GM21786 (cell line): ENCODE results near the gene FEM1A.
"Not testable (repeated sequence)": the region's sequence is repeated elsewhere in the genome, so short reads cannot be mapped to it uniquely, and the experiment has no call there.

Experiments used
- ATAC-seq: cut with Tn5 transposase; IDR thresholded peaks from one replicate; pipeline ENCODE4 v1.9.1; 2021; ENCODE audit not compliant: unreplicated experiment

FEM1A gene

DNA sequence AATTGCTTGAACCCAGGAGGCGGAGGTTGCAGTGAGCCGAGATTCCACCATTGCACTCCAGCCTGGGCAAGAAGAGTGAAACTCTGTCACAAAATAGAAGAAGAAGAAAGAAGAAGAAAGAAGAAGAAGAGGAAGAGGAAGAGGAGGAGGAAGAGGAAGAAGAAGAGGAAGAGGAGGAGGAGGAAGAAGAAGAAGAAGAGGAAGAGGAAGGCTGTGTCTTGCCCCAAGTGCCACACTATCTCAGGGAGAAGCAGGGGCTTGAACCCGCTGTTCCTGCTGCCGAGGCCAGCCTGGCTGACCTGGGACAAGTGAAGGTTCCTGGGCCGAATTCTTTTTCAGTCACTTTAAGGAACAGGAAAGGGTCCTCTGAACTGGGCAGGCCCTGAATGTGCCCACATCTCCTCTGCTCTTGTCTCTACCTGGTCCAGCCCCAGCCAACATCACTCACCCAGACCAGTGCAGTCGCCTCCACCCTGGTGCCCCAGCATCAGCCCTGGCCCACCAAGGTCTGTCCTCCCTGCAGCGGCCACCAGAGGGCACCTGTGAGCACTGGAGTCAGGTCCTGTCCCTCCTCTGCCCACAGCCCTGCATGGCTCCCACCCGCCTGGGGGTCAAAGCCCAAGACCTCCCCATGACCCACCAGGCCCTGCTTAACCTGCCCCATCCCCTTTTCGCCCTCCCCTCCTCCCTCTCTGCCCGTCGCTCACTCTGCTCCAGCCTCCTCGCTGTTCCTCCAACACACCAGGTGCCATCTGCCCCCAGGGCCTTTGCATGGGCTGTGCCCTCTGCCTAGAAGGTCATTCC is 20.0 kb downstream of the FEM1A start:
- no peak for ATAC-seq

DNA sequence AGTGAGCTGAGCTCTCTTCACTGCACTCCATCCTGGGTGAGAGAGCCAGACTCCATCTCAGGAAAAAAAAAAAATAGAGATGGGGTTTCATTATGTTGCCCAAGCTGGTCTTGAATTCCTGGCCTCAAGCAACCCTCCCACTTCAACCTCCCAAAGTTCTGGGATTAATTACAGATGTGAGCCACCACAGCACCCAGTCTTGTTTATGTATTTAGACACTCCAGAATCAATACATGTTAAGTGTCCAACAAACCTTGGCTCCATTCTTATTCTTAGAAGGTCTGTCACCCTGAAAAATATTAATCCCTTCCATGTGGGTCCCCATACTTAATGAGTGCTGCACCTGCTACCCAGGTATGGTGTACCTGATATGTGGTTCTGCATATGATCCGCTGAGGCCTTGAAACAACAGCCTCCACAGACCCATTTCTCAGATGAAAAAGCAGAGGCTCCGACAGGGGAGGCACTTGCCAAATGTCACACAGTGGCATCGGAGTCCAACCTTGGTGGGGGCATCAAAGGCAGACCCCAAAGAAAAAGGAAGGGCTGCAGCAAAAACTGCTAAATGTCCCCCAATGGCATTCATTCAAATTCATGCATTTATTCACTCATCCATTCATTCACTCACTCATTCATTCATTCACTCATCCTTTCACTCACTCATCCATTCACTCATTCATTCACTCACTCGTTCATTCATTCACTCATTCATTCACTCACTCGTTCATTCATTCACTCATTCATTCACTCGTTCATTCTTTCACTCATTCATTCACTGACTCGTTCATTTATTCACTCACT is 23.3 kb downstream of the FEM1A start:
- no peak for ATAC-seq

GRCh38 chr19:4815426-4816201 is 24.1 kb downstream of the FEM1A start:
- no peak for ATAC-seq

- no peak for ATAC-seq
Observed at GRCh38 chr19:4816202-4816949, 24.8 kb downstream of the FEM1A start.

- no peak for ATAC-seq
Observed at GRCh38 chr19:4816950-4817278, 25.4 kb downstream of the FEM1A start.

GRCh38 chr19:4817467-4818277 is 26.1 kb downstream of the FEM1A start:
- ATAC-seq = no peak

- ATAC-seq = no peak
Observed at GRCh38 chr19:4821265-4821664, 29.7 kb downstream of the FEM1A start.

GRCh38 chr19:4822354-4822753 is 30.8 kb downstream of the FEM1A start:
- ATAC-seq = not testable (repeated sequence)

- no peak for ATAC-seq
Observed at GRCh38 chr19:4823577-4823976, 32.0 kb downstream of the FEM1A start.

DNA sequence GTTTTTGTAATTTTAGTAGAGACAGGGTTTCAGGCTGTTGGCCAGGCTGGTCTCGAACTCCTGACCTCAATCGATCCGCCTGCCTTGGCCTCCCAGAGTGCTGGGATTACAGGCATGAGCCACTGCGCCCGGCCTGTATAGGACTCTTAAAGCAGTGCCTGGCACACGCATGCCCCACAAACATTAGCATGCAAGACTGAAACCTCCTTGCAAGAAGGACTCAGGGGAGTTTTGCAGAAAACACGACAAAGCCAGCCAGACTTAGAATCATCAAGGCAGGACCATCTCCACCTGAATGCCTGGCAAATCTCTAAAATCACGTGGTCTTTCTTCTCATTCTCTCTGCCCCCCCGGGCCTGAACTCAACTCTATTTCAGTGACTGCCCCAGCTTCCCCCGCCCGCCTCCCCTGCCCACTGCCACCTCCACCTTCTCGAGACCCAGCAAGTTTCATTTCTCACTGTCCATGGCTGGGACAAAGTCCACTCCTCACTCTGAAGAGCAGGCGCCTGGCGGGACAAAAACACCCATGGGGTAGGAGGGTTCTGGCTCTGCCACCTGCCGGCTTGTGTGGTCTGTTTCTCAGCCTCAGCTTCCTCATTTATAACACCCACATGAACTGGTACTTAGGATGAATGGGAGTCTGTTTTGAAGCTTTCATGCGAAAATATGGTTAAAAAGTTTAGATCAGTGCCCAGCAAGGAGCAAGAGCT is 37.6 kb downstream of the FEM1A start:
- no peak for ATAC-seq

DNA sequence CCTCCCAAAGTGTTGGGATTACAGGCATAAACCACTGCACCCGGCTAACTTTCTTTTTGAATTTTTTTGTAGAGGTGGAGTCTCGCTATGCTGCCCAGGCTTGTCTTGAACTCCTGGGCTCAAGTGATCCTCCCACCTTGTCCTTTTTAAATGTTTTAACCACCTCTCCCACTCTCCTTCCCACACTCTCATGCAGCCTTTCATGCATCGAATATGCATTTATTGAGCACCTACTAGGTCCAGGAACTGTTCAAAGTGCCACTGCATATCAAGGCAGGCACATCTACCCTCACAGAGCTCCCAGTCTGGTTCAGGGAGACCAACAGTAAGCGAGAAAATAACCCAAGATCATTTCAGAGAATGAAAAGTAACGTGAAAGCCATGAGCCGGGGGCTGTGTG is 38.8 kb downstream of the FEM1A start:
- ATAC-seq = no peak

GRCh38 chr19:4830768-4831265 is 39.3 kb downstream of the FEM1A start:
- no peak for ATAC-seq

DNA sequence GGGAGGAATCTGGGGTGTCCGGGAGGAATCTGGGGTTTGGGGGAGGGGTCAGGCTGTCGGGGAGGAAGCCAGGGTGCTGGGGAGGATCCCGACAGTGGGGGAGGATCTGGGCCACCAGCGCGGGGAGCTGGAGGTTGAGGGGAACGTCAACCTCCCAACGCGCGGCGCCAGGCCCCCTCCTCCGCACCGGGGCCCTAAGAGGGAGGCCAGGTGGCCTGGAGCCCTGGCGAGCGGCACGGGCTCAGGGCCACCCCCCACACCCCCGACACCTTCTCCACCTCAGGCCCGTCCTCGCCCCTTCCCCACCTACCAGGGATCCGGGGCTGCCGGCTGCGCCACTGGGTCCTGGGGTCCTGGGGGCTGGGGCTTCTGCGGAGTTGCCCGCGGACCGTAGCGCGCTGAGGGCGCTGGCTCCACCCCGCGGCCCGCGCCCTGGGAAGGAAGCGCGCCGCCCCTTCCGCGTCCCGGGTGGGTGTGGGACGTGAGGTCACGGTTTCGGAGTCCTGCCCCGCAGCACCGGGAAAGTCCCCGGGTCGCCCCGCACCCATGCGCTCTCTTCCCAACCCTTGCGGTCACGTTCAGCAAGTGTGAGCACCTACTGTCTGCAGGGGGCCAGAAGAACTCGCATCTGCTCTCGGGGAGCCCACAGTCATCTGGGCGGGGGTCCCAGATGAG is 39.9 kb downstream of the FEM1A start, which contains the start of gene TICAM1:
Gene TICAM1 (minus strand): TSS at position 409 of the 675 bp plus-strand sequence. CDS start 13,335 bp downstream, outside the sequence.
- no peak for ATAC-seq

DNA sequence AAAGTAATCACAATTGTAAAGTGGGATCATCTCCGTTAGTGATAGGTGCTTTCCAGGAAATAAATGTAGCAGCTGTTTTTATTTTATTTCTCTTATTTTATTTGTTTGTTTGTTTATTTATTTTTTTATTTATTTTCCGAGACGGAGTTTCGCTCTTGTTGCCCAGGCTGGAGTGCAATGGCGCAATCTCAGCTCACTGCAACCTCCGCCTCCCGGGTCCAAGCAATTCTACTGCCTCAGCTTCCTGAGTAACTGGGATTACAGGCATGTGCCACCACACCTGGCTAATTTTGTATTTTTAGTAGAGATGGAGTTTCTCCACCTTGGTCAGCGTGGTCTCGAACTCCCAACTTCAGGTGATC is 40.4 kb downstream of the FEM1A start:
- not testable (repeated sequence) for ATAC-seq

GRCh38 chr19:4832776-4833175 is 41.2 kb downstream of the FEM1A start:
- ATAC-seq = no peak

DNA sequence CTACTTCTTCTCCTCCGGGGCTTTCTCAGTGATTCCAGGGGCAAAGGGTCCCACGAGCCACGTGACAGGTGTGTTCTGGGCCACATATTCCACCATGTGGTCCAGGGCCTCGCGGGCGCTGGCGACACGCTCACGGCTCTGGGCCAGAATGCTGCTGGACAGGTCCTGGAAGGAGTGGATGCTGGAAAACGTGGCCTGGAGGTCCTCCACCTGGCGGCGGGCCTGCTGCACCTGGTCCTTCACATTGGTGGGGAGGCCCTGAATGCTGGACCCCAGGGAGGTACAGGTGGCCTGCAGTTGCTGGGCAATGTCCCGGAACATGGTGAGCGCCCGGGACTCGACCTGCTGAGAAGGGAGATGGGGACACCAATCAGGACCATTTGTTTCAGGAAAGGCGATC is 47.7 kb downstream of the FEM1A start:
- ATAC-seq = no peak

DNA sequence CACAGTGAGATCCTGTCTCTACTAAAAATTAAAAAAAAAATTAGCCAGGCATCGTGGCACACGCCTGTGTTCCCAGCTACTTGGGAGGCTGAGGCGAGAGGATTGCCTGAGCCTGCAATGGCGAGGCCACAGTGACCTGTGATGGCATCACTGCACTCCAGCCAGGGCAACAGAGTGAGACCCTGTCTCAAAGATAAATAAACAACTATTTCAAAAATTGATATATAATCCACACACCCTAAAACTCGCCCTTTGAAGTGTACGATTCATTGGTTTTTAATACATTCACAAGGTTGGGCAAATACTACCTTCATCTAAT is 52.1 kb downstream of the FEM1A start:
- ATAC-seq = no peak

- no peak for ATAC-seq
Observed at GRCh38 chr19:4844348-4845179, 53.0 kb downstream of the FEM1A start.
